ENCODE data around the gene CNFN.

DNA sequence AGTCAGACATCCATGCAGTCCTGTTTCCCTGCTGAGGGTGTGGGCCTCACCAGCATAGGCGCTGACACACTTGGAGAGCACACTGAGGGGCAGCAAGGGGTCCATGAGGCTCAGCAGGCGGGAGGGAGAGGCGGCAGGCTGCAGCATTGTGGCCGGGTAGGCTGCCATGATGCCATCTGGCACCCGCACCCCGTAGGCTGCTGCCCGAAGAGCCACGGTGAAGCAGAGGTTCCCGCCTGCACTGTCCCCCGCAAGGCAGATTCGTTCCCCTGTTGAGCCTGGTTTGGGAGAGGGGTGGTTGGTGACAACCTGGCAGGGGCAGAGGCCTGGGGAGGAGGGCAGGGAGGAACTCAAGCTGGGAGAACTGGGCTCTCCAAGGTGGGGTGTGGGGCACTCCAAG is 16.0 kb upstream of the CNFN start:
- TF ChIP-seq, protein P1, sequence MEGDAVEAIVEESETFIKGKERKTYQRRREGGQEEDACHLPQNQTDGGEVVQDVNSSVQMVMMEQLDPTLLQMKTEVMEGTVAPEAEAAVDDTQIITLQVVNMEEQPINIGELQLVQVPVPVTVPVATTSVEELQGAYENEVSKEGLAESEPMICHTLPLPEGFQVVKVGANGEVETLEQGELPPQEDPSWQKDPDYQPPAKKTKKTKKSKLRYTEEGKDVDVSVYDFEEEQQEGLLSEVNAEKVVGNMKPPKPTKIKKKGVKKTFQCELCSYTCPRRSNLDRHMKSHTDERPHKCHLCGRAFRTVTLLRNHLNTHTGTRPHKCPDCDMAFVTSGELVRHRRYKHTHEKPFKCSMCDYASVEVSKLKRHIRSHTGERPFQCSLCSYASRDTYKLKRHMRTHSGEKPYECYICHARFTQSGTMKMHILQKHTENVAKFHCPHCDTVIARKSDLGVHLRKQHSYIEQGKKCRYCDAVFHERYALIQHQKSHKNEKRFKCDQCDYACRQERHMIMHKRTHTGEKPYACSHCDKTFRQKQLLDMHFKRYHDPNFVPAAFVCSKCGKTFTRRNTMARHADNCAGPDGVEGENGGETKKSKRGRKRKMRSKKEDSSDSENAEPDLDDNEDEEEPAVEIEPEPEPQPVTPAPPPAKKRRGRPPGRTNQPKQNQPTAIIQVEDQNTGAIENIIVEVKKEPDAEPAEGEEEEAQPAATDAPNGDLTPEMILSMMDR (IDR thresholded peaks at IDR 0.05; ENCODE audit: low read depth, low read length, poor library complexity, severe bottlenecking): no peak
- no peak for TF ChIP-seq EZH2phosphoT487 (IDR thresholded peaks at IDR 0.05; ENCODE audit: borderline replicate concordance, low read length)
